Ovary (tissue), 3 donors: ENCODE data around the gene RPE65.

Source experiments
- EP300 ChIP-seq: sonication (generic); formaldehyde crosslinking; IDR thresholded peaks from one replicate; pipeline ENCODE4 v1.6.1; 2017; ENCODE audit warnings: antibody characterized with exemption
- POLR2A ChIP-seq: fragments of 450-650 bp; IDR thresholded peaks from one replicate; pipeline ENCODE4 v1.6.1; 2017; ENCODE audit warnings: antibody characterized with exemption, mild to moderate bottlenecking, moderate library complexity
- TF ChIP-seq, protein P1 (sequence below), 3 donors: fragments of 450-650 bp in 2 of 3; fragments of 200-600 bp in 1 of 3; IDR thresholded peaks; one replicate each; pipeline versions ENCODE4 v1.5.1 to v1.8.0; 2016 to 2022; ENCODE audit warnings: antibody characterized with exemption in 3 of 3, mild to moderate bottlenecking in 1 of 3
- donor health status: DM: no; HTN: no; CAD: no.

DNA sequence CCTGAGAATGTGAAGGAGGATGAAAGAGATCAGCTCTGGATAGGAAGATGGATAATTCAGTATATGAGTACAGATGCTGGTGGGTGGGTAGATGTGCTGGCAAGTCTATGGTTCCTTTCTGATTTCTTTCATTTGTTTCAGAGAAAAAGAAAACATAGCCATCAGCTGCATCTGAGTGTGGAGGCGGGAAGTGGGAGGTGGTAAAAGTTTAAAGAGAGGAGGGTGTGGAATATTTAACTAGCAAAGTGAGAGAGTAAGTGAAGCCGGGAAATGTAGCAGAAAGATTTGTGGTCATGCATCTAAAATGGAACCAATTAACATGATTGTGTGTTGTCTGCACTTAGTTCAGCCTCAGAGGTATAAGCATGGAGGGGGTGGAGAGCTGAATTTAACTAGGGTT, 16.4 kb downstream of the RPE65 start:
- TF ChIP-seq, protein P1, sequence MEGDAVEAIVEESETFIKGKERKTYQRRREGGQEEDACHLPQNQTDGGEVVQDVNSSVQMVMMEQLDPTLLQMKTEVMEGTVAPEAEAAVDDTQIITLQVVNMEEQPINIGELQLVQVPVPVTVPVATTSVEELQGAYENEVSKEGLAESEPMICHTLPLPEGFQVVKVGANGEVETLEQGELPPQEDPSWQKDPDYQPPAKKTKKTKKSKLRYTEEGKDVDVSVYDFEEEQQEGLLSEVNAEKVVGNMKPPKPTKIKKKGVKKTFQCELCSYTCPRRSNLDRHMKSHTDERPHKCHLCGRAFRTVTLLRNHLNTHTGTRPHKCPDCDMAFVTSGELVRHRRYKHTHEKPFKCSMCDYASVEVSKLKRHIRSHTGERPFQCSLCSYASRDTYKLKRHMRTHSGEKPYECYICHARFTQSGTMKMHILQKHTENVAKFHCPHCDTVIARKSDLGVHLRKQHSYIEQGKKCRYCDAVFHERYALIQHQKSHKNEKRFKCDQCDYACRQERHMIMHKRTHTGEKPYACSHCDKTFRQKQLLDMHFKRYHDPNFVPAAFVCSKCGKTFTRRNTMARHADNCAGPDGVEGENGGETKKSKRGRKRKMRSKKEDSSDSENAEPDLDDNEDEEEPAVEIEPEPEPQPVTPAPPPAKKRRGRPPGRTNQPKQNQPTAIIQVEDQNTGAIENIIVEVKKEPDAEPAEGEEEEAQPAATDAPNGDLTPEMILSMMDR (IDR thresholded peaks at IDR 0.05): no peak
- no peak for TF ChIP-seq POLR2A
- no peak for TF ChIP-seq EP300
